Fibroblast of the aortic adventitia (primary cell): ENCODE results near the gene LRRC59. TPM values are rescaled to one million over a fixed set of nuclear protein-coding genes. Genes with fewer than 3 reads are reported as not detected.
"Not testable (repeated sequence)": the region's sequence is repeated elsewhere in the genome, so short reads cannot be mapped to it uniquely, and the experiment has no call there.

ENCODE experiments used
- DNase-seq: peaks from one replicate; pipeline ENCODE4 v3.0.0-alpha.2; 2010; ENCODE audit warnings: low read depth
- H3K4me3 ChIP-seq: 2 replicates; pipeline ENCODE4 v1.5.1; 2011; ENCODE audit warnings: low read depth, mild to moderate bottlenecking, control low read depth, low read length, moderate library complexity
- CTCF ChIP-seq: IDR thresholded peaks from 2 replicates; pipeline ENCODE4 v1.5.1; 2011; ENCODE audit warnings: mild to moderate bottlenecking, low read length, control low read depth, inconsistent platforms; ENCODE audit not compliant: insufficient read depth
- small RNA-seq: library from RNA; depleted of rRNA; stranded (forward); fragments of <200 nt; gene quantifications from one replicate; pipeline ENCODE3, GENCODE V24; 2012
- total RNA-seq: library from RNA; depleted of rRNA; stranded (reverse); fragments of >200 nt; gene quantifications from 2 replicates; pipeline ENCODE4 v1.2.3, GENCODE V29; 2012; ENCODE audit warnings: low replicate concordance

The LRRC59 gene
- total RNA-seq, 1 donor = 126 TPM

- no peak for DNase-seq
- H3K4me3 ChIP-seq = no peak overlapping the region
- TF ChIP-seq CTCF = no peak
Measured at GRCh38 chr17:50338645-50339044, 58.7 kb downstream of the LRRC59 start.

GRCh38 chr17:50337956-50338355 lies 59.4 kb downstream of the LRRC59 start:
- no peak overlapping the region for H3K4me3 ChIP-seq
- TF ChIP-seq CTCF = no peak
- no peak for DNase-seq

- H3K4me3 ChIP-seq, DNase-seq: not testable (repeated sequence)
Measured at GRCh38 chr17:50333291-50334057, 63.8 kb downstream of the LRRC59 start.

- DNase-seq = no peak
- no peak overlapping the region for H3K4me3 ChIP-seq
Measured at GRCh38 chr17:50332196-50332595, 65.1 kb downstream of the LRRC59 start.

More at GRCh38 chr17:50332196-50332595, 65.1 kb downstream of the LRRC59 start:
- TF ChIP-seq CTCF = no peak

Small RNA genes within 50 kb of the gene (small RNA-seq; reads per million reads assigned to genes)
- not detected for gene RF00019

Other genes starting within 250 kb of the LRRC59 start
- 59.3 and 85.4 TPM in 2 replicates for gene PPP1R9B, start 246.8 kb downstream of the LRRC59 start, total RNA-seq
- 0.65 and 0.90 TPM in 2 replicates for gene SGCA, start 231.5 kb downstream of the LRRC59 start, total RNA-seq
- gene COL1A1, start 195.9 kb downstream of the LRRC59 start, total RNA-seq = 2,633 and 16,513 TPM in 2 replicates
- 0.09 TPM in 1 of 2 replicates, not detected in the other for gene TMEM92, start 123.1 kb downstream of the LRRC59 start, total RNA-seq
- 16.3 and 33.9 TPM in 2 replicates for gene XYLT2, start 51.4 kb downstream of the LRRC59 start, total RNA-seq
- gene MRPL27, start 24.3 kb downstream of the LRRC59 start, total RNA-seq = 64.3 and 77.3 TPM in 2 replicates
- gene EME1, start 24.3 kb downstream of the LRRC59 start, total RNA-seq = 9.1 TPM in 1 of 2 replicates, not detected in the other
- 15.7 and 273 TPM in 2 replicates for gene ACSF2, start 28.7 kb upstream of the LRRC59 start, total RNA-seq
- not detected in 2 replicates for gene CHAD, start 71.4 kb upstream of the LRRC59 start, total RNA-seq
- 25.8 and 35.4 TPM in 2 replicates for gene RSAD1, start 81.3 kb upstream of the LRRC59 start, total RNA-seq
- 0.99 and 1.7 TPM in 2 replicates for gene MYCBPAP, start 110.9 kb upstream of the LRRC59 start, total RNA-seq
- gene EPN3, start 135.2 kb upstream of the LRRC59 start, total RNA-seq = not detected in 2 replicates
- gene SPATA20, start 149.7 kb upstream of the LRRC59 start, total RNA-seq = 49.9 and 63.6 TPM in 2 replicates
- 0.41 and 1.8 TPM in 2 replicates for gene CACNA1G, start 163.2 kb upstream of the LRRC59 start, total RNA-seq
- gene ABCC3, start 237.4 kb upstream of the LRRC59 start, total RNA-seq = 1.4 and 12.5 TPM in 2 replicates